ENCODE results near the gene GNLY.
A peak's percentile ranks its signal among the peaks of the same experiment; 100 is the strongest.

GNLY gene

DNA sequence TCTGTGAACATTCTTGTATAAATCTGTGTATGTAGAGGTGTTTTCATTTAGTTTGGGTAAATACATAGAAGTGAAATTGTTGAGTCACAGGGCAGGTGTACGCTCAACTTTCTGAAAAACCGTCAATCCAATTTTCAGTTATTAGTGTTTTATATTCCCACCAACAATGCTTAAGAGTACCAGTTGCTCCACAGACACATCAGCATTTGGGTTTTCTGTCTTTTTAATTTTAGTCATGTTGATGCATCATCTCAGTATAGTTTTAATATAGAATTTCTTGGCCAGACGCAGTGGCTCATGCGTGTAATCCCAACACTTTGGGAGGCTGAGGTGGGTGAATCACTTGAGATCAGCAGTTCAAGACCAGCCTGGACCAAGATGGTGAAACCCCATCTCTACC lies 3.2 kb upstream of the GNLY start:
- DNase-seq, result no peak

DNA sequence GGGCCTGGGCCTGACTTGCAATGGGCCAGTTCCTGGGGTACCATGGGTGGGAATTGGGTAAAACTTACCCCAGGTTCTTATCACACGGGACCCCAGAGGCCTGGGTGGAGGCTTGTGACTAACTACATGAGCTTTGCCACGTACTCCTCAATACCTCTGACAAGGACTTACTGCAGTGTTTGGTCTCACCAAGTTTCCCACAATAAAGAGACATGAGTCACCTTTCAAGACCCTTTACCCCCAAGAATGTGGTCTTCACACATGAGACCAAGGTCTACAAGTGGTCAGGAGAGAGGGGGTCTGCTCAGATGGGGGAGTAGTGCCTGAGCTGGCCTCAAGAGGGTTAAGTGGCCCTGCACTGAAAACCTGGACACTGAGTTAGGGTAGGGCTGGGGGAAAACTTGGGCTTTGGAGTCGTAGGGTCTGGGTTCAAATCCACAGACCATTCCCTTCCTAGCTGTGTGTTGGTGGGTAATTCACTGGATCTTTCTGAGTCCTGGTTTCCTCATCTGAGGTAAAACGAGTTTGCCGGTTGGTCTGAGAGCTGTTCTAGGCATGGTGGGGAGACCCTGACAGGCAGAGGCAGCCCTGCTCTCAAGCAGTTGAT lies 2.0 kb upstream of the GNLY start:
- DNase-seq, result no peak

DNA sequence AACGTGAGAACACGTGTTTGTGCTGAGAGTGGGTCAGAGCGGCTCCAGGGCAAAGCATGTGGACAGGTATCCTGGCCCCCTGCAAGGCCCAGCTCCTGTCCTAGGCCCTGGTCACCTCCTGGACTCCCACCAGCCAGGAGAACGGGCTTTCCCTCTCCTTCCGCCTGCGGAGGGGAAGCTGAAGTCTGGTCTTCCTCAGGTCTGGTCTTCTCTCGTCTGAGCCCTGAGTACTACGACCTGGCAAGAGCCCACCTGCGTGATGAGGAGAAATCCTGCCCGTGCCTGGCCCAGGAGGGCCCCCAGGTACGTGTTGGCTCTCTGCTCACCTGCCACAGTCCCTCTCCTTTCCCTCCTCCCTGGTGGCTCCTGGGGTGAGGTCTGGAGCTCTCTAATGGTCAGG lies 963 bp downstream of the GNLY start:
- DNase-seq, result no peak

DNA sequence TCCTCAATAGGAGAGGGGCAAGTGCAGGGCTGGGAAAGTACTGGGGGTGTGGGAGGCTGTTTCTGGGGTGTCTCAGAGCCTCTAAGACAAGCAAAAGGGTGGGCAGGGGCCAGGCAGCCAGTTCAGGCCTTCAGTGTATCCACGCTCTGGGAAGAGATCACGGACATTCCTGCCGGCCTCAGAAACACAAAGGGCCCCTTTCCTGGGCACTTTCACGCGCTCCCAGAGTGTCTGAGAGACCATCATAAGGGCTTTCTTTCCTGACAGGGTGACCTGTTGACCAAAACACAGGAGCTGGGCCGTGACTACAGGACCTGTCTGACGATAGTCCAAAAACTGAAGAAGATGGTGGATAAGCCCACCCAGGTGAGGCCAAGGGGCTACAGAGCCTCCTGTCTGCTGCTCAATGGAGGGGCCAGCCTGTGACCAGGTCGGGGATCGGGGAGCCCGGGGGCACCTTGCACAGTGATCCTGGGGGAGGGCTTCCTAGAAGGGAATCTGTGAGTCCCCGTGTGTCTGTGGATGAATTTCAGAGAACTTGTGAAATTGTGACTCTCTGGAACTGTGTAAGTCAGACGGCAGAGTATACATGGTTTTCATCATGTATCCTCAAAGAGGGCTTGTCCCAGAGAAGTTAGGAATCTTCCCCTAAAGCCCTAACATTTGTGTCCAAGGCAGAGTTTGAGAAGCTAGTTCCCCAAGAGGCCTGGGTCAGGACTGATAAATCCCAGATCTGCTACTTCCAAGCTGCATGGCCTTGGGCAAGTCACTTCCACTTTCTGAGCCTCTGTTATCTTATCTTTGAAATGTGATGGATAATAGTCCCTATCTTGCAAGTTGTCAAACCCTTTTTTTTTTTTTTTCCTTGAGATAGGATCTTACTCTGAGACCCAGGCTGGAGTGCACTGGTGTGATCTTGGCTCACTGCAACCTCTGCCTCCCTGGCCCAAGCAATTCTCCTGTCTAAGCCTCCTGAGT lies 1.8 kb downstream of the GNLY start:
- DNase-seq, result no peak

DNA sequence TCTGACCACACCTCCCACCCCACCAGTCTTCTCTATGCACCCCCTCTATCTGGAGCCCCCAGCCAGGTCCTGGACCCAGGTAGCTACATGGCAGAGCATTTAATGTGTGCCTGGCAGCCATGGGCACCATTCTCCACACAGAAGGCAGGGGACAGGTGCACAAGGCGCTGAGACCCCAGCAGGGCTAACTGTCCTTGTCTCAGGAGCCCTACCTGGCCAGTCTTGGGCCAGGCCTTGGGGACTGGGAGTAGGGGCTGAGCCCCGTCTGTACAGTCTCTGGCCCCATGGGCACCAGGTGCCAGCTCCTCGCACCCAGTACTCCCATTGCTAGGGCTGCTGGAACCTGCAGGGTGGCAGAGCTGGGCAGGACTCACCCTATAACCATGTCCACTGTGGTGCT lies 2.9 kb downstream of the GNLY start:
- no peak for DNase-seq

DNA sequence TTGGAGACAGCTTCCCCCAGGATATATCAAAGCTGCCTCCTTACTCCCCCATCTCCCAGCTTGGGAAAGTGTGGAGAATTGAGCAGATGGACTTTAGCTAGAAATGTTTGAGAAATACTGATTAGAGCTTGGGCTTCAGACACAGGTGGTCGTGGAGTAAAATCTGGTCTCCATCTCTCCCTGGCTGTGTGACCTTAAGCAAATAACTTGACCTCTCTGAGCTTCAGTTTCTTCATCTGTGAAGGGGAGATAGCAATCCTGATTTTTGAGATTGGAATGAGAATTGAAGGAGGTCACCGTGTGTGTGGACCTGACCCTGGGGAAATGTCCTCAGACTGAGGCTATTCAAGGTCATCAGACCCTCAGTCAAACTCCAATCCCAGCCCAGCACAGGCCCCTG lies 3.6 kb downstream of the GNLY start:
- DNase-seq, result no peak

DNA sequence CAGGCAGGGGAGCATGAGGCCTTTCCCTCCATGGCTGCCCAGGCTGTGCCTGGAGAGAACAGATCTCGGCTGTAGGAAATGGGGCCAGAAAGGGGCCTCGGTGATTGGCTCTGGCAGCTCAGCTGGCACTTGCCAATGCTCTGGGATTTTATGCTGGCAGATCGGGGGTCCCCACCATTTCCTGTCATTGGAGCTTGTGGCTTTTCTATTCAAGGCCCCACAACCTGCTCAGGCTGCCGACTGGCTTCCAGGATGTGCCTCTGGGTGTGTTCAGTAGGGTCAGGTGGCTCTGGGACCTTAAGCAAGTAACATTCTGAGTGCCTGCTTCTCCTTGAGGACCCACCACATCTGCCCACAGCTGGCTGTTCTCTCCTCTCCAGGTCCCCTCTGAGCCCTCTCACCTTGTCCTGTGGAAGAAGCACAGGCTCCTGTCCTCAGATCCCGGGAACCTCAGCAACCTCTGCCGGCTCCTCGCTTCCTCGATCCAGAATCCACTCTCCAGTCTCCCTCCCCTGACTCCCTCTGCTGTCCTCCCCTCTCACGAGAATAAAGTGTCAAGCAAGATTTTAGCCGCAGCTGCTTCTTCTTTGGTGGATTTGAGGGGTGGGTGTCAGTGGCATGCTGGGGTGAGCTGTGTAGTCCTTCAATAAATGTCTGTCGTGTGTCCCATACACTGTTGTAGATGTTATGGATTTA lies 4.2 kb downstream of the GNLY start:
- no peak for DNase-seq

DNA sequence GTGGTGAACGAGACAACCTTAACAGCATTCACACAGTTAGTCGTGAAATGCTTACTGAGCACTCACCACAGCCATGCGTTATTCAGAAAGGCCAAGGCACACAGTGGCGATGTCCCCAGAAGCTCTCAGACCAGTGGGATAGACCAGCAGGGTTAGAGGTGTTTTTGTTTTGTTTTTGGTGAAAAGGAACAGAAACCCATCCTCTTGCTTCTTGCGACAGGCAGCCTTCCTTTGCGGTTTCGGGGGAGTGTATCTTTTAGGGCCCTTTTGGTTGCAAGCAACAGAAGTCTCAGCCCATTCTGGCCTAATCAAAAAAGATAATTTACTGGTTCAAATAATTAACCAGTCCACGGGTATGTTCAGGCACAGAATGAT lies 4.7 kb downstream of the GNLY start:
- no peak for DNase-seq

DNA sequence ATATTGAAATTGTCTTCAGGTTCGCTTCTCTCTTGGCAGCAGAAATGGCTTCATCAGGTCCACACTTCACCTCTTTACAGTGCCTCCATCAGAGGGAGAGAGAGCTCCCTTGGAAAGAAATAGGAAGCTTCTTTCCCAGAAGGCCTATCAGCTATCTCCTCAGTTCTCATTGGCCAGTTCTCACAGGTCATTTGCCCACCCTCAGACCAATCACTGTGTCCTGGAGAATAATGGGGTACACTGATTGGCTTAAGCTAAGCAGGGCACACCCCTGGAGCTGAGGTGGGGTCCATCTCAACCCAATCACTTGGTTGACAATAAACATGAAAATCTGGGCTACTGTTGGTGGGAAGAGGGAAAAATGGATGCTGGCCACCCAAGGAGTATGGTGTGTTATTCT lies 5.2 kb downstream of the GNLY start:
- no peak for DNase-seq

DNA sequence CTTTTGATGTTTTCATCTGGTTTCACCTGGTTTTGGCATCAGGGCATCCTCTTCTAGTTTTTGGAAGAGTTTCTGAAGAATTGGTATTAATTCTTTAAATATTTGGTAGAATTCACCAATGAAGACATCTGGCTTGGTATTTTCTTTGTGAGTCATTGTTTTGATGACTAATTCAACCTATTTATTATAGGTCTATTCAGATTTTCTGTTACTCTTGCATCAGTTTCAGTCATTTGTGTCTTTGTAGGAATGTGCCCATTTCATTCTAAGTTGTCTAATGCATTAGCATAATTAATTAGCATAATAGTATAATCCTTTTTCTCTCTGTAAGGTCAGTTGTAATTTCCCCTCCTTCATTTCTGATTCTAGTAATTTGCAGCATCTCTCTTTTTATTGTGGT lies 8.0 kb downstream of the GNLY start:
- DNase-seq, result peak; percentile 78

DNA sequence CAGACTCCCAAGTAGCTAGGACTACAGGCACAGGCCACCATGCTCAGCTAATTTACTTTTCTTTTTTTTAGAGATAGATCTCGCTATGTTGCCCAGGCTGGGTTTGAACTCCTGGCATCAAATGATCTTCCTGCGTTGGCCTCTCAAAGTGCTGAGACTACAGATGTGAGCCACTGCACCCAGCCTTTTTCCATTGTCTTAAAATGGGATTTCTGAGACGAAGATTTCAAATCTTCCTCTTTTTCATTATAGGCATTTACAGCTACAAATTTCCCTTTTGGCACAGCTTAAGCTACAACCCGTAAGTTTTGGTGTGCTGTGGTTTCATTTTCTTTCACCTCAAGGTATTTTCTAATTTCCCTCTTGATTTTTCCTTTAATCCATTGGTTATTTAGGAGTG lies 8.6 kb downstream of the GNLY start:
- DNase-seq, result no peak

DNA sequence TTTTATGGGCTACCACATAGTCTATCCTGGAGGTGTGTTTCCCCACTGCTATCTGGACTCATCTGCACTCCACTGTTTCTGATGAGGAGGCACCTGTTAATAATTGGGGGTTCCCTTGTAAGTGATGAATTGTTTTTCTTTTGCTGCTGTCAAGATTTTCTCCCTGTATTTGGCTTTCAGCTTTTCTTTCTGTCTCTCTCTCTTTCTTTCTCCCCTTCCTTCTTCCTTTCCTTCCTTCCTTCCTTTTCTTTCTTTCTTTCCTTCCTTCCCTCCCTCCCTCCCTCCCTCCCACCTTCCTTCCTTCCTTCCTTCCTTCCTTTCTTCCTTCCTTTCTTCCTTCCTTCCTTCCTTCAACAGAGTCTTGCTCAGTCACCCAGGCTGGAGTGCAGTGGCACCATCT lies 9.2 kb downstream of the GNLY start:
- DNase-seq, result no peak

DNA sequence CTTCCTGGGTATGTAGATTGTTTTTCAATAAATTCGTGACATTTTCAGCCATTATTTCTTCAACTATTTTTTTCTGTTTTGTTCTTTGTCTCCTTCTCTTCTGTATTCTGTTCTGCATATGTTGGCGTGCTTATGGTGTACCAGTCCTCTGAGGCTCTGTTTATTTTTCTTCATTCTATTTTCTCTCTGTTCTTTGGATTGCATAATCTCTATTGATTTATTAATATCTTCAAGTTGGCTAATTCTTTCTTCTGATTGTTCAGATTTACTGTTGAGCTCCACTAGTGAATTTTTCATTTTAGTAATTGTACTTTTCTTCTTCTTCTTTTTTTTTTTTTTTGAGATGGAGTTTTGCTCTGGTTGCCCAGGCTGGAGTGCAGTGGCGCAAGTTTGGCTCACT lies 9.9 kb downstream of the GNLY start:
- no peak for DNase-seq

DNA sequence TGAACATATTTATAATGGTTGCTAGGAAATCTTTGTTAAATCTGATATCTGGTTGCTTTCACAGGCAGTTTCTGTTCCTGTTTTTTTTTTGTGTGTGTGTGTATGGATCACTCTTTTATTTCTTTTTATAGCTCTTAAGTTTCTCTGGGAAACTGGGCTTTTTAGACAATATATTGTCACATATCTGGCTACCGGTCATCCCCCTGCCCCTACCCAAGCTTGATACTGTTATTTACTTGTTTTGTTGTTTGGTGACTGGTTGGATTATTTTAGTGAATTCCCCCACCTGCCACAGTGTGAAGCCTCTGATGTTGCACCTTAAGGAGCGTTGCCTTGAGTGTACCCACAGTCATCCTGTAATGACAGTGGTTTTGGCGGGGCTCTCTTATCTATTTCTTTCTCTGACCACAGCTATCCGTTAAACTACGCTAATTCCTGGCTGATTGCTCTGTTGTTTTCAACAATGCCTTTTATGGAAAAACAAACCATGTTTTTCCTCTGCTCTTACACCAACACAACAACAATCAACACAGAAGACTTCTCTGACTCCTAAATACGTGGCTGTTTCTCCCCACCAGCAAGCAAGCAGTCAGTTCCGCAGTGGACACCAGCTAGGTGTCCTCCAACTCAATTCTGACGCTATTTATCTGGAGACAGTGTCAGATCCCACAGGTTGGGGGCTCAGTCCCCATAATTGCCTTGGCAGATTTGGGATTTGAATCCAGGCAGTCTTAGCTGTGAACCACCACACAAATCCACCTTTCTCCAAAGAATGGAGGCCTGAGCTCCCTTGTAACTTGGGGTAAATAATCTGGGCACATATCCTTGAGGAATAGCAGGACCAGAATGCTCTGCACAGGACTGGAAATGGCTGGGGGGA lies 10.9 kb downstream of the GNLY start:
- DNase-seq, result no peak

DNA sequence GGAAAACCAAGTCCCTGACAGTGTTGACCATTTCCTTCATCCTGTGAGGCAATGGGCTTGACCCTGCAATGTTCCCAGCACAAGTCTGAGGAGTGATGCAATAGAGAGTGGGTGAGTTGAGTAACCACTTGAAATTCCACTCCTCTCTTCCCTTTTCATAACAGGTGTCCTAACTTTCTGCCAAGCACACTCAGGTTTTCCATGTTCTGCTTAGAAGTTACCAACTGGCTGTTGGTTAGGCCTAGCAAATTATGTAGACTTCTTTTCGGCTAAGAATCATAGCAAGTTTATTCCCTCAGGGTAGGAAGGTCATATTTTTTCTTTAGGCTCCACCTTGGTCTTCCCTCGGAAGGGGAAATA lies 11.5 kb downstream of the GNLY start:
- DNase-seq, result peak; percentile 75

DNA sequence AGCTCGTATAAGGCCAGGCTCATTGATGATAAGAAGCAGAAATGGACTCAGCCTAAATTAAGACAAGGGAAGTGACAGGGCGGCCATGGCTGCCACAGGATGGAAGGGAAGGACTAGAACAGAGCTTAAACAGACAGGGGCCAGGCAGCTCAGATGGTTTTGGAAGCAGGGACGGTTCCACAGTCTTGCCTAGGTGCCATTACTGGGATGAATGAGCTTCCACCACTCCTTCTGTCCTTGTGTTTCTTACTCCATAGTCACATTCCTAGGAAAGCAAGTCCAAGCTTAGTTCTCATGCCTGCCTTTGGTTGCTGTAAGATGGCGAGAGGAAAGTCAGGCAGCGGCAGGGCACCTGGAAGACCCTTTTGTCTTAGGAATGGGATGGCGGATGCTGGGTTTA lies 11.9 kb downstream of the GNLY start:
- no peak for DNase-seq

DNA sequence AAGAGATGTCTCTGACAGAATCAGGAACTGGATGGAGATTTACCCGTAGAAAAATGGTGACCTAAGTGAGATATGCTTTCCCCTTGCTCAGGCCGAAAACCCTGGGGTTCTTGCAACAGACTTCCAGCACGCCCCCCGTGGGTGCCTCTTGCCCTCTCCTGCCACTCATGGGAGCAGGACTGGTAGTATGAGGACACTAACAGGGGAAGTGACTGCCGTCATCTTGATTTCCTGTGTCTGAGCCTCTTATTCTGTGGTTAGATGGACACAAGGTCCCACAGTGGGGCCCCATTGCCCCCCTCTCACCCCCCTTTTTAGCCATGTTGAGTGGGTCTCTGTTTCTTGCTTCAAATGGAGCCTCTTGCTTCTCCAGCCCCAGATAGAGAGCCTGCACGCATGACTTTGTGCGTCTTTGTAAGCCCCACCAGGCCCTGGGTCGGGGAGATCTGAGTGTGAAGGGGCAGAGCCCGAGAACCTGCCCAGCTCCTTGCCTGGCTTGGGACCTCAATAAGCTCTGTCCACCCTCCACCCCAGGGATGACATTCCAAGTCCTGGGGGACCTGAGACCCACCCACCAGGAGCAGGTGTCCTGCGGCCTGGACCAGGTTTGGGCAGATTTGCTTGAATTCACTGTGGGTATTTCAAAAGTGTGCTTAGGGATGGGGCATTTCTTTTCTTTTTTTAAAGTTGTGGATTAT lies 12.6 kb downstream of the GNLY start:
- no peak for DNase-seq

DNA sequence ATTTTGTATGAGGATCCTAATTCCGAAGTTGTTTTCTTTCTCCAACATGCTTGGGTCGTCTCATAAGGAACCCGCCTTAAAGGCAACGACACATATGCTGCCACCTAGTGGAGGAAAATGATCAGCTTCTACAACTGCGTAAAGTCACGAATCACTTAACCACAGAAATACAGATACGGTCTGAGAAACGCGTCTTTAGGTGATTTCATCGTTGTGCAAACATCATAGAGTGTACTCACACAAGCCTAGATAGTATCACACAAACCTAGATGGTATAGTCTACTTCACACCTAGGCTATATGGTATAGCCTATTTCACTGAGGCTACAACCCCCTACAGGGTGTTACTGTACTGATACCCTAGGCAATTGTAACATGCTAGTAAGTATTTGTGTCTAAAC lies 13.1 kb downstream of the GNLY start:
- peak; percentile 99 for DNase-seq

DNA sequence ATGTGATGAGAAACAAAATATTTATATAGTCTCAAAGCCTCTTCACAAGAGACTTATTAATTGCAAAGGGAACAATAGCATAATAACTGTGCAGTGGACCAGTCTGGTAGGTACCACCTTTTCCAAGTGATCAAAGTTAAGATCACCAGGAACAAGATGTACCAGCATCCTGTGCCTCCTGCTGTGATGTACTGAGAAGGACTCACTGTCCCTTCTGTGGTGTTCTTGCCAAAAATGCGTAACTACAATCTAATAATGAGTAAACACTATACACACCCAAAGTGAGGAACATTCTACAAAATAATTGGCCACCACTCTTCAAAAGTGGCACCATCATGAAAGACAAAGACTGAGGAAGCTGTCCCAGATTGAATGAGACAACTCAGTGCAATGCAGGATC lies 14.5 kb downstream of the GNLY start:
- no peak for DNase-seq

DNA sequence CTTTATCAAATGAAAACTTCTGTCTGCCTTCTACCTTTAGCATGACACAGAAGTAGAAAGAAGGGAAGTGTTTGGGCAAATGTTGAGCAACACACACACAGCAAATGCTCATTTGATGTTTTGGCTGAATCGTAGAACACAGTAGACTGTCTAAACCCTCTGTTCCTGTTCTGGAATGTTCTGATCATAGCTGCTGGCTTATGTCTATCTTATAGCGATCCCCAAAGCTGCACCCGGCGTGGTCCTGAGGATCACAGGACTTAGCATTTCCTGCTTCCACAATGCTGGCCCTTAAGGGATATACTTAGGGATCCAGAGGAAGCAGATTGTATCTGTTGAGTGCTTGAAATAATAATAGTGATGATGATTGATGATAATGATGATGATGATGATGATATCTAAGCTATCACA lies 15.2 kb downstream of the GNLY start:
- DNase-seq, result no peak

DNA sequence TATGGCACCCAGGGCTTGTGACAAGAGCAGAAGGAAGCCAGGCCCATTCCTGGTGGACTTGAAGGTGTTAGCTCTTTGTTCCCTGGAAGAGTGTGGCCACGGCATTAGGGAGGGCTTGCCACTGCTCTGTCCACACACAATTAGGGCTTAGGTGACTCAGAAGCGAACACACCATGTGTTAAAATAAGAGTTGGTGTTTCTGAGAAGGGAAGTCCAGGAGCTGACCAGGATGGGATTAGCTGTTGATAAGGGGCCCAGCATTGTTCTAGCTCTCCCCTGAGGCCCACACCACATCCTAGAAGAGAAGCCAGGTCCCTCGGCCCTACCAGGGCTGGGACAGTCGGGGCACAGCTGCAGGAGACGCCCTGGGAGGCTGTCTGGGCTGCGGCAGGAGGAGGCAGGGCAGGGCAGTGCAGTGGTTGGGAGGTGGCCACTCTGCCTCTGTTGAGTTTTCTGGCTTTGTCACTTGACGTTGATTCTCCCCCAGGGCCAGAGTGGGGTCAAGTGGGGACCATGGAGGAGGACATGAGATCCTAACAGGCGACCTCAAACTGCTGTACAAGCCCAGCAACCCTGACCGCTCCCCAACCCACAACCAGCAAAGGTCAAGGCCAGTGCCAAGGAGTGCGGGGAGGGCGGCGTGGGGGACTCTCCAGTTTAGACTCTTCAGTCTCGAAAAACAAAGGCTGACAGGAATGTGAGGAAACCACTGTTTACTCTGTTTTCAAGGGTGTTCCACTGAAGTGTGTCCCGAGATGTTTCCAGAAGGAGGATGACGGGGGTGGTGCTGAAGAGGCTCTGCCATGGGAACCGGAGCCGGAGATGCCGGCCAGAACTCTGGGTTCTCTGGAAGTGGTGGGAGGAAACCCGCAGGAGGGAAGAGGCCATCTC lies 16.8 kb downstream of the GNLY start:
- peak; percentile 74 for DNase-seq

Data from DMS53 (cell line).